Measurements from ENCODE around the gene PSEN2. TPM values are rescaled to one million over a fixed set of nuclear protein-coding genes. Genes with fewer than 3 reads are reported as not detected.

The PSEN2 gene
- total RNA-seq, 1 experiment from 2014 or later, result 6.6 TPM

- Histone ChIP-seq H3K36me3 (ENCODE audit: insufficient read depth, low read length, poor library complexity, severe bottlenecking) (no peaks in the 10 kb centered on the region), H3K27me3 (replicated peaks; ENCODE audit: insufficient read depth, low read depth, low read length, poor library complexity) (no peaks in the 10 kb centered on the region), H3K4me1 (ENCODE audit: insufficient read depth, low read length, poor library complexity, severe bottlenecking) (no peaks in the 10 kb centered on the region), H3K27ac (ENCODE audit: low read depth, low read length, poor library complexity, severe bottlenecking) (no peak overlapping the region), H3K9me3 (ENCODE audit: low read depth, low read length, poor library complexity, severe bottlenecking) (no peaks in the 10 kb centered on the region), H3K4me3 (ENCODE audit: low read depth, low read length, poor library complexity, severe bottlenecking) (no peak overlapping the region)
- ChIA-PET CTCF (no interaction called here), POLR2A (ENCODE audit: low non-redundant PET) (no interaction called here)
- TF ChIP-seq CTCF (conservative IDR thresholded peaks at IDR 0.05; ENCODE audit: low read depth, low read length) (no peak), EZH2 (IDR thresholded peaks at IDR 0.05; ENCODE audit: borderline replicate concordance, low read depth, low read length, poor library complexity, severe bottlenecking) (no peak)
- DNase-seq (ENCODE audit: low spot score), result no peak
- BruUV-seq (replicated peaks), result no TSS peak
- intact Hi-C loops (cut with micrococcal nuclease; ENCODE audit: unreplicated experiment), result no loop called here
These were observed 34.4 kb downstream of the PSEN2 start for GRCh38 chr1:226904772-226905171.

- H3K9me3 ChIP-seq (ENCODE audit: low read depth, low read length, poor library complexity, severe bottlenecking), result no peaks in the 10 kb centered on the region
- H3K4me1 ChIP-seq (ENCODE audit: insufficient read depth, low read length, poor library complexity, severe bottlenecking), result no peaks in the 10 kb centered on the region
- ChIA-PET POLR2A (ENCODE audit: low non-redundant PET) (no interaction called here), CTCF (no interaction called here)
- intact Hi-C loops (cut with micrococcal nuclease; ENCODE audit: unreplicated experiment), result no loop called here
- no peak overlapping the region for H3K4me3 ChIP-seq (ENCODE audit: low read depth, low read length, poor library complexity, severe bottlenecking)
- TF ChIP-seq CTCF (conservative IDR thresholded peaks at IDR 0.05; ENCODE audit: low read depth, low read length), result no peak
- TF ChIP-seq EZH2 (IDR thresholded peaks at IDR 0.05; ENCODE audit: borderline replicate concordance, low read depth, low read length, poor library complexity, severe bottlenecking), result no peak
- no peak overlapping the region for H3K27ac ChIP-seq (ENCODE audit: low read depth, low read length, poor library complexity, severe bottlenecking)
- H3K27me3 ChIP-seq (replicated peaks; ENCODE audit: insufficient read depth, low read depth, low read length, poor library complexity), result no peaks in the 10 kb centered on the region
- DNase-seq (ENCODE audit: low spot score), result no peak
- no peaks in the 10 kb centered on the region for H3K36me3 ChIP-seq (ENCODE audit: insufficient read depth, low read length, poor library complexity, severe bottlenecking)
- no TSS peak for BruUV-seq (replicated peaks)
These were observed 38.0 kb downstream of the PSEN2 start for GRCh38 chr1:226908419-226908818.

GRCh38 chr1:226908913-226909312 is 38.5 kb downstream of the PSEN2 start:
- intact Hi-C loops (cut with micrococcal nuclease; ENCODE audit: unreplicated experiment), result no loop called here
- H3K27me3 ChIP-seq (replicated peaks; ENCODE audit: insufficient read depth, low read depth, low read length, poor library complexity), result no peaks in the 10 kb centered on the region
- TF ChIP-seq EZH2 (IDR thresholded peaks at IDR 0.05; ENCODE audit: borderline replicate concordance, low read depth, low read length, poor library complexity, severe bottlenecking) (no peak), CTCF (conservative IDR thresholded peaks at IDR 0.05; ENCODE audit: low read depth, low read length) (no peak)
- DNase-seq (ENCODE audit: low spot score), result no peak
- no peaks in the 10 kb centered on the region for H3K4me1 ChIP-seq (ENCODE audit: insufficient read depth, low read length, poor library complexity, severe bottlenecking)
- CTCF ChIA-PET, result no interaction called here
- no peaks in the 10 kb centered on the region for H3K36me3 ChIP-seq (ENCODE audit: insufficient read depth, low read length, poor library complexity, severe bottlenecking)
- no peak overlapping the region for H3K27ac ChIP-seq (ENCODE audit: low read depth, low read length, poor library complexity, severe bottlenecking)
- no peak overlapping the region for H3K4me3 ChIP-seq (ENCODE audit: low read depth, low read length, poor library complexity, severe bottlenecking)
- POLR2A ChIA-PET (ENCODE audit: low non-redundant PET), result no interaction called here
- H3K9me3 ChIP-seq (ENCODE audit: low read depth, low read length, poor library complexity, severe bottlenecking), result no peaks in the 10 kb centered on the region
- no TSS peak for BruUV-seq (replicated peaks)

All from A673 (cell line).